H9 (cell line): ENCODE data around the gene PTGES2. TPM values are rescaled to one million over a fixed set of nuclear protein-coding genes. Genes with fewer than 3 reads are reported as not detected.
A peak's percentile ranks its signal among the peaks of the same experiment; 100 is the strongest.

Source experiments
- DNase-seq: peaks from one replicate; pipeline ENCODE4 v3.0.0-alpha.2; 2017
- H2AFZ ChIP-seq: one replicate; pipeline ENCODE4 v1.6.1; 2013; ENCODE audit warnings: mild to moderate bottlenecking, low read length, control low read depth, moderate library complexity
- H2AK5ac ChIP-seq: 2 replicates; pipeline ENCODE4 v1.6.1; 2013; ENCODE audit warnings: low read length, control low read depth, mixed read lengths; ENCODE audit not compliant: insufficient read length
- H2BK120ac ChIP-seq: one replicate; pipeline ENCODE4 v1.6.1; 2013; ENCODE audit warnings: low read depth, mild to moderate bottlenecking, low read length, control low read depth, inconsistent platforms; ENCODE audit not compliant: poor library complexity, severe bottlenecking
- H2BK12ac ChIP-seq: 2 replicates; pipeline ENCODE4 v1.6.1; 2013; ENCODE audit warnings: low read length, control low read depth, mixed read lengths, low read depth; ENCODE audit not compliant: insufficient read length
- H2BK15ac ChIP-seq: 2 replicates; pipeline ENCODE4 v1.6.1; 2013; ENCODE audit warnings: low read depth, low read length, control low read depth
- H2BK20ac ChIP-seq: one replicate; pipeline ENCODE4 v1.6.1; 2013; ENCODE audit warnings: low read depth, mild to moderate bottlenecking, low read length, control low read depth, inconsistent platforms; ENCODE audit not compliant: poor library complexity, severe bottlenecking
- H2BK5ac ChIP-seq: 2 replicates; pipeline ENCODE4 v1.6.1; 2013; ENCODE audit warnings: low read length, control low read depth, mixed read lengths; ENCODE audit not compliant: insufficient read length
- H3K14ac ChIP-seq: 2 replicates; pipeline ENCODE4 v1.6.1; 2013; ENCODE audit warnings: low read length, control low read depth; ENCODE audit not compliant: insufficient read depth
- H3K18ac ChIP-seq: 2 replicates; pipeline ENCODE4 v1.6.1; 2013; ENCODE audit warnings: low read depth, mild to moderate bottlenecking, mixed read lengths, low read length, control low read depth; ENCODE audit not compliant: insufficient read length
- H3K23ac ChIP-seq: 2 replicates; pipeline ENCODE4 v1.6.1; 2013; ENCODE audit warnings: low read length, control low read depth, mixed read lengths, low read depth; ENCODE audit not compliant: insufficient read length
- H3K23me2 ChIP-seq: 2 replicates; pipeline ENCODE4 v1.6.1; 2013; ENCODE audit warnings: low read depth, mild to moderate bottlenecking, mixed read lengths, low read length, control low read depth; ENCODE audit not compliant: insufficient read length, poor library complexity, severe bottlenecking
- H3K27ac ChIP-seq: 2 replicates; pipeline ENCODE4 v1.5.1; 2013; ENCODE audit warnings: low read length, control low read depth, mixed read lengths, low read depth; ENCODE audit not compliant: insufficient read length
- H3K27me3 ChIP-seq: 2 replicates; pipeline ENCODE4 v1.6.1; 2013; ENCODE audit warnings: low read length, control low read depth, inconsistent platforms; ENCODE audit not compliant: insufficient read depth
- H3K4ac ChIP-seq: 2 replicates; pipeline ENCODE4 v1.6.1; 2013; ENCODE audit warnings: low read depth, mild to moderate bottlenecking, control low read depth, inconsistent platforms, low read length, moderate library complexity
- H3K4me1 ChIP-seq: 2 replicates; pipeline ENCODE4 v1.6.1; 2013; ENCODE audit warnings: low read length, control low read depth, inconsistent platforms; ENCODE audit not compliant: insufficient read depth
- H3K4me2 ChIP-seq: 2 replicates; pipeline ENCODE4 v1.6.1; 2013; ENCODE audit warnings: low read length, control low read depth, mixed read lengths; ENCODE audit not compliant: insufficient read length, insufficient read depth
- H3K56ac ChIP-seq: 2 replicates; pipeline ENCODE4 v1.6.1; 2013; ENCODE audit warnings: low read depth, mild to moderate bottlenecking, mixed read lengths, low read length, control low read depth; ENCODE audit not compliant: insufficient read length
- H3K79me1 ChIP-seq: 2 replicates; pipeline ENCODE4 v1.6.1; 2013; ENCODE audit warnings: low read depth, mild to moderate bottlenecking, moderate library complexity, low read length, control low read depth, inconsistent platforms; ENCODE audit not compliant: insufficient read depth, poor library complexity, severe bottlenecking
- H3K79me2 ChIP-seq: 2 replicates; pipeline ENCODE4 v1.6.1; 2013; ENCODE audit warnings: low read length, control low read depth, inconsistent platforms; ENCODE audit not compliant: insufficient read depth
- H3K9ac ChIP-seq: 2 replicates; pipeline ENCODE4 v1.6.1; 2013; ENCODE audit warnings: low read length, control low read depth, mixed read lengths; ENCODE audit not compliant: insufficient read length; ENCODE audit errors: extremely low read depth
- H3K9me3 ChIP-seq: one replicate; pipeline ENCODE4 v1.6.1; 2013; ENCODE audit warnings: low read depth, low read length, inconsistent platforms; ENCODE audit not compliant: control insufficient read depth
- H3T11ph ChIP-seq: one replicate; pipeline ENCODE4 v1.6.1; 2013; ENCODE audit warnings: mild to moderate bottlenecking, low read length, control low read depth, inconsistent platforms
- H4K20me1 ChIP-seq: one replicate; pipeline ENCODE4 v1.6.1; 2013; ENCODE audit not compliant: control insufficient read depth, insufficient read length, insufficient read depth
- H4K5ac ChIP-seq: 2 replicates; pipeline ENCODE4 v1.6.1; 2013; ENCODE audit warnings: low read depth, mild to moderate bottlenecking, mixed read lengths, low read length, control low read depth; ENCODE audit not compliant: insufficient read length
- H4K8ac ChIP-seq: replicated peaks from 2 replicates; pipeline ENCODE4 v1.6.1; 2013; ENCODE audit warnings: low read length, control low read depth, mixed read lengths, low read depth; ENCODE audit not compliant: insufficient read length
- H4K91ac ChIP-seq: 2 replicates; pipeline ENCODE4 v1.6.1; 2013; ENCODE audit warnings: low read depth, mild to moderate bottlenecking, moderate library complexity, mixed read lengths, low read length, control low read depth; ENCODE audit not compliant: insufficient read length
- H3K27ac Mint-ChIP-seq, 3 experiments: 2 replicates in 2 of 3; 3 replicates in 1 of 3; pipeline ENCODE4 v1.8.0; 2020 to 2021; ENCODE audit warnings: mixed read lengths in 3 of 3, mild to moderate bottlenecking in 1 of 3, moderate library complexity in 1 of 3
- H3K27me3 Mint-ChIP-seq: 2 replicates; pipeline ENCODE4 v1.8.0; 2021; ENCODE audit warnings: low read depth, mild to moderate bottlenecking, moderate library complexity, mixed read lengths
- H3K36me3 Mint-ChIP-seq, 3 experiments: 2 replicates in 2 of 3; 3 replicates in 1 of 3; pipeline ENCODE4 v1.8.0; 2020 to 2021; ENCODE audit warnings: low read depth in 3 of 3, mixed read lengths in 3 of 3; ENCODE audit not compliant: insufficient read depth in 1 of 3
- H3K4me1 Mint-ChIP-seq, 2 experiments: 2 replicates each; pipeline ENCODE4 v1.8.0; 2020; ENCODE audit warnings: mixed read lengths in 2 of 2
- H3K4me3 Mint-ChIP-seq, 2 experiments: 2 replicates in 1 of 2; 3 replicates in 1 of 2; pipeline ENCODE4 v1.8.0; 2020 to 2021; ENCODE audit warnings: mild to moderate bottlenecking in 2 of 2, mixed read lengths in 2 of 2, moderate library complexity in 1 of 2
- H3K9me3 Mint-ChIP-seq, 2 experiments: 2 replicates in 1 of 2; 3 replicates in 1 of 2; pipeline ENCODE4 v1.8.0; 2020; ENCODE audit warnings: mild to moderate bottlenecking in 2 of 2, mixed read lengths in 2 of 2, moderate library complexity in 1 of 2
- WGBS: extraction: QIAGEN DNeasy Blood & Tissue Kit; methylation state at CpG from one replicate; pipeline ENCODE4 v1.1.7; 2013; ENCODE audit warnings: missing lambda C conversion rate, low lambda C conversion rate, mixed read lengths; ENCODE audit not compliant: insufficient read length; ENCODE audit errors: extremely low coverage; 5-methylcytosine and 5-hydroxymethylcytosine counted together
- total RNA-seq: library from RNA; stranded (reverse); gene quantifications from 2 replicates; pipeline ENCODE4 v1.2.1, GENCODE V29; 2021
- TF ChIP-seq, protein P1 (sequence below): fragments of 200-600 bp; sonication (generic); conservative IDR thresholded peaks from 3 replicates; pipeline ENCODE4 v1.8.0; 2021; ENCODE audit warnings: antibody characterized with exemption, mild to moderate bottlenecking

Gene PTGES2
- total RNA-seq, 1 experiment from 2014 or later = 63.9 TPM

DNA sequence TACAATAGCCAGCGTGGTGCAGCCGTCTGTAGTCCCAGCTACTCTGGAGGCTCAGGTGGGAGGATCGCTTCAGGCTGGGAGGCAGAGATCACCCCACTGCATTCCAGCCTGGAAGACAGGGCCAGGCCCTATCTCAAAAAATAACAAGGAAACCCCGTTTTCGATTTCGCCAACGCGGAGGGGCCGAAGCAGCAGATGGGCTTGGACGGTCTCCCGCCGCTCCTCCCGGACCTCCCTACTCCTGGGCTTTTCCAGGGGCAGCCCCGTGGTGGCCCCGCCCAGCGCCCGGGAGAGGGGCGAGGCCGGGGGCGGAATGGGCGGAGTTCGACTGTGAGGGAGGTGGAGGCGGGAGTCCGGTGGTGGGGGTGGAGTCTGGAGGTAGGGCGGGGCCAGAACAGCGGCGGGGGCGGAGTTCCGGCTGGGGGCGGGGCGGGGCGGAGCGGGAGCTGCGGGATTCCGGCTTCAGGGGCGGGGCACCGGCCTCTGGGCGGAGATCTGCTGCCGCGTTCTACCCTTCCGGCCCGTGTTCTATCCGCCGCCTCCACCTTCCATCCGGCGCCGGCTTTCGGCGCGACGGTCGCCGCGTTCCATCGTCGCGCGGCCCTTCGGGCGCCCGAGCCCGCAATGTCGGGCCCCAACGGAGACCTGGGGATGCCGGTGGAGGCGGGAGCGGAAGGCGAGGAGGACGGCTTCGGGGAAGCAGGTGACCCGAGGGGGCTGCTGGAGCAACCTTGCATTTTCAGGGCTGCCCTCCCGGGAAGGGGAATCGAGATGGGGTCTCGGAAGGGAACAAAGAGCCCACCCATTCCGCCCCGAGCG, 32.5 kb upstream of the PTGES2 start, which contains the start of gene BBLN:
Gene BBLN, plus strand, starts transcription at position 482 of the 819 bp plus-strand sequence. Its CDS starts 143 bp downstream, at position 625.
- Histone ChIP-seq H3T11ph (no peak within 1 kb of the TSS), H3K23ac (no peak within 1 kb of the TSS), H3K56ac (no peak within 1 kb of the TSS), H4K91ac (no peak within 1 kb of the TSS), H2BK15ac (no peak within 1 kb of the TSS), H2BK5ac (no peak within 1 kb of the TSS), H3K14ac (peak within 1 kb of the TSS; percentile 96), H3K9me3 (no peaks in the 10 kb centered on the region), H3K23me2 (peaks cover 7% of the 10 kb centered on the region), H2AFZ (no peak within 1 kb of the TSS), H2BK12ac (no peak within 1 kb of the TSS), H4K5ac (no peak within 1 kb of the TSS), H3K27me3 (no peaks in the 10 kb centered on the region), H2AK5ac (no peak within 1 kb of the TSS), H3K79me2 (no peaks in the 10 kb centered on the region), H3K4me1 (no peaks in the 10 kb centered on the region; the same call in 1 of the 2 replicates), H3K4me2 (peak within 1 kb of the TSS; percentile 69), H3K27ac (no peak within 1 kb of the TSS), H4K8ac (no peak within 1 kb of the TSS), H4K20me1 (no peaks in the 10 kb centered on the region), H2BK20ac (no peak within 1 kb of the TSS), H3K79me1 (no peaks in the 10 kb centered on the region), H3K4ac (no peak within 1 kb of the TSS), H3K18ac (peak within 1 kb of the TSS; percentile 97), H3K9ac (peak within 1 kb of the TSS; percentile 82), H2BK120ac (peak within 1 kb of the TSS; percentile 91)
- H3K27ac Mint-ChIP-seq = peak within 1 kb of the TSS; percentile 49 to 96 (median 72); a peak in 4 of 7 replicates
- H3K27me3 Mint-ChIP-seq = no peaks in the 10 kb centered on the region
- H3K4me3 Mint-ChIP-seq = peak within 1 kb of the TSS; percentile 76 to 82
- no CpG with 5 or more reads among the region's 77 CpGs for WGBS
- no peaks in the 10 kb centered on the region for H3K9me3 Mint-ChIP-seq
- TF ChIP-seq, protein P1, sequence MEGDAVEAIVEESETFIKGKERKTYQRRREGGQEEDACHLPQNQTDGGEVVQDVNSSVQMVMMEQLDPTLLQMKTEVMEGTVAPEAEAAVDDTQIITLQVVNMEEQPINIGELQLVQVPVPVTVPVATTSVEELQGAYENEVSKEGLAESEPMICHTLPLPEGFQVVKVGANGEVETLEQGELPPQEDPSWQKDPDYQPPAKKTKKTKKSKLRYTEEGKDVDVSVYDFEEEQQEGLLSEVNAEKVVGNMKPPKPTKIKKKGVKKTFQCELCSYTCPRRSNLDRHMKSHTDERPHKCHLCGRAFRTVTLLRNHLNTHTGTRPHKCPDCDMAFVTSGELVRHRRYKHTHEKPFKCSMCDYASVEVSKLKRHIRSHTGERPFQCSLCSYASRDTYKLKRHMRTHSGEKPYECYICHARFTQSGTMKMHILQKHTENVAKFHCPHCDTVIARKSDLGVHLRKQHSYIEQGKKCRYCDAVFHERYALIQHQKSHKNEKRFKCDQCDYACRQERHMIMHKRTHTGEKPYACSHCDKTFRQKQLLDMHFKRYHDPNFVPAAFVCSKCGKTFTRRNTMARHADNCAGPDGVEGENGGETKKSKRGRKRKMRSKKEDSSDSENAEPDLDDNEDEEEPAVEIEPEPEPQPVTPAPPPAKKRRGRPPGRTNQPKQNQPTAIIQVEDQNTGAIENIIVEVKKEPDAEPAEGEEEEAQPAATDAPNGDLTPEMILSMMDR = no peak
- peaks cover 5 to 29% (median 12%) of the 10 kb centered on the region in 3 experiments; a peak in 5 of 7 replicates for H3K36me3 Mint-ChIP-seq
- DNase-seq = peak; percentile 97
- H3K4me1 Mint-ChIP-seq = peaks cover 6 to 8% of the 10 kb centered on the region in 2 experiments
